DMS114 treated with DMSO at 0.1 percent for 48 hours (cell line): ENCODE data around the gene MRGPRF.

Experiments used
- DNase-seq: peaks from one replicate; lab custom pipeline; 2025; ENCODE audit not compliant: unreplicated experiment; lab: John Stamatoyannopoulos, UW

MRGPRF gene

GRCh38 chr11:69050592-69051380, 37.7 kb upstream of the MRGPRF start:
- DNase-seq = no peak

- no peak for DNase-seq
Measured at GRCh38 chr11:69049490-69049867, 36.4 kb upstream of the MRGPRF start.

GRCh38 chr11:69048694-69049489, 35.8 kb upstream of the MRGPRF start, which contains the start of gene TPCN2:
TPCN2 (plus strand) TSS chr11:69048932; CDS start chr11:69048998, 66 bp downstream.
- peak; percentile 100 for DNase-seq

GRCh38 chr11:69048031-69048693, 35.1 kb upstream of the MRGPRF start:
- DNase-seq = no peak

GRCh38 chr11:69044111-69045013, 31.3 kb upstream of the MRGPRF start:
- peak; percentile 95 for DNase-seq

- DNase-seq = no peak
Measured at GRCh38 chr11:69041516-69041915, 28.5 kb upstream of the MRGPRF start.

- DNase-seq = no peak
Measured at GRCh38 chr11:69040581-69041260, 27.7 kb upstream of the MRGPRF start.

GRCh38 chr11:69040051-69040450, 27.0 kb upstream of the MRGPRF start:
- DNase-seq = no peak

- DNase-seq = no peak
Measured at GRCh38 chr11:69039501-69039900, 26.5 kb upstream of the MRGPRF start.

GRCh38 chr11:69037544-69037943, 24.5 kb upstream of the MRGPRF start:
- no peak for DNase-seq

- DNase-seq = no peak
Measured at GRCh38 chr11:69037074-69037473, 24.0 kb upstream of the MRGPRF start.

- no peak for DNase-seq
Measured at GRCh38 chr11:69035946-69036340, 22.9 kb upstream of the MRGPRF start.

GRCh38 chr11:69035150-69035945, 22.3 kb upstream of the MRGPRF start:
- no peak for DNase-seq

GRCh38 chr11:69034123-69034867, 21.2 kb upstream of the MRGPRF start:
- no peak for DNase-seq

GRCh38 chr11:69033431-69033830, 20.4 kb upstream of the MRGPRF start:
- DNase-seq = no peak

- DNase-seq = no peak
Measured at GRCh38 chr11:69032833-69033232, 19.8 kb upstream of the MRGPRF start.

GRCh38 chr11:69030301-69030700, 17.3 kb upstream of the MRGPRF start:
- DNase-seq = no peak

- DNase-seq = no peak
Measured at GRCh38 chr11:69027704-69028372, 14.8 kb upstream of the MRGPRF start.
